GM23338 (cell line): ENCODE results near the gene JPH3. TPM values are rescaled to one million over a fixed set of nuclear protein-coding genes. Genes with fewer than 3 reads are reported as not detected.

Experiments
- CREB1 ChIP-seq: fragments of 250-450 bp; sonication (Bioruptor Pico); IDR thresholded peaks from 2 replicates; pipeline ENCODE4 v1.5.0; 2020; ENCODE audit warnings: low read depth, mild to moderate bottlenecking, moderate library complexity
- JUNB ChIP-seq: IDR thresholded peaks from one replicate; pipeline ENCODE4 v1.6.1; 2016; ENCODE audit warnings: antibody characterized with exemption; ENCODE audit not compliant: unreplicated experiment
- NANOG ChIP-seq: IDR thresholded peaks from 2 replicates; pipeline ENCODE4 v1.6.1; 2016; ENCODE audit warnings: antibody characterized with exemption, borderline replicate concordance
- POLR2AphosphoS5 ChIP-seq: IDR thresholded peaks from 2 replicates; pipeline ENCODE4 v1.6.1; 2016; ENCODE audit warnings: antibody characterized with exemption, low read depth
- STAT1 ChIP-seq: IDR thresholded peaks from one replicate; pipeline ENCODE4 v1.6.1; 2016; ENCODE audit warnings: antibody characterized with exemption; ENCODE audit not compliant: unreplicated experiment
- ZNF462 ChIP-seq: fragments of 250-450 bp; sonication (Bioruptor Pico); IDR thresholded peaks from 2 replicates; pipeline ENCODE4 v1.5.0; 2020; ENCODE audit warnings: mild to moderate bottlenecking, moderate library complexity
- polyA plus RNA-seq: library from polyadenylated mRNA; unstranded; fragments of >200 nt; fragmentation: Nextera tagmentation; extraction: Ambion mirVana; gene quantifications from 2 replicates; pipeline ENCODE4 v1.2.1, GENCODE V29; 2016
- total RNA-seq: library from RNA; depleted of rRNA; stranded (reverse); fragments of >200 nt; shearing (Covaris generic); gene quantifications from 2 replicates; pipeline ENCODE4 v1.2.3, GENCODE V29; 2014
- TF ChIP-seq, protein P1 (sequence below): IDR thresholded peaks from one replicate; pipeline ENCODE4 v1.6.1; 2018; ENCODE audit warnings: antibody characterized with exemption; ENCODE audit not compliant: unreplicated experiment

Gene JPH3
- total and polyA plus RNA-seq, 2 experiments from 2014 or later: 8.4 to 38.3 TPM

DNA sequence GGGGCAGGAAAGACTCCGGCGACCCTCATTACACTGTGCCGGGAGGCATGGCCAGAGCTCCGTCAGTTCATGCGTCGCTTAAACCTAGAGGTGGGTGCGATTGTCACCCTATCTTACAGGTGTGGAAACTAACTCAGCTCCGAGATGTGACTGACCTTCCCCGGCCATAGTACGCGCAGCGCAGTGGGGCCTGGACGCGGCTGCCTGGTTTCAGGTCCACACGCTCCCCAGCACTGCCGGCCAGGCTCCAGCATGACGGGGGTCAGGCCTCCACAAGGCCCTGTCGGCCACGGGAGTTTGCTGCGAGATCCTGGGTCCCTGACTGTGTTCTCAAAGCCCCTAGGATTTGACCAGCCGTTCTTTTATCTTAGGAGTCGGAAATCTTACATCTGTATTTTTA is 34.4 kb downstream of the JPH3 start (continued):
- no peak for TF ChIP-seq ZNF462 (CRISPR knock-in tag)
- TF ChIP-seq CREB1 (CRISPR knock-in tag): no peak
- TF ChIP-seq NANOG: no peak
- no peak for TF ChIP-seq JUNB
- no peak for TF ChIP-seq POLR2AphosphoS5
- TF ChIP-seq, protein P1, sequence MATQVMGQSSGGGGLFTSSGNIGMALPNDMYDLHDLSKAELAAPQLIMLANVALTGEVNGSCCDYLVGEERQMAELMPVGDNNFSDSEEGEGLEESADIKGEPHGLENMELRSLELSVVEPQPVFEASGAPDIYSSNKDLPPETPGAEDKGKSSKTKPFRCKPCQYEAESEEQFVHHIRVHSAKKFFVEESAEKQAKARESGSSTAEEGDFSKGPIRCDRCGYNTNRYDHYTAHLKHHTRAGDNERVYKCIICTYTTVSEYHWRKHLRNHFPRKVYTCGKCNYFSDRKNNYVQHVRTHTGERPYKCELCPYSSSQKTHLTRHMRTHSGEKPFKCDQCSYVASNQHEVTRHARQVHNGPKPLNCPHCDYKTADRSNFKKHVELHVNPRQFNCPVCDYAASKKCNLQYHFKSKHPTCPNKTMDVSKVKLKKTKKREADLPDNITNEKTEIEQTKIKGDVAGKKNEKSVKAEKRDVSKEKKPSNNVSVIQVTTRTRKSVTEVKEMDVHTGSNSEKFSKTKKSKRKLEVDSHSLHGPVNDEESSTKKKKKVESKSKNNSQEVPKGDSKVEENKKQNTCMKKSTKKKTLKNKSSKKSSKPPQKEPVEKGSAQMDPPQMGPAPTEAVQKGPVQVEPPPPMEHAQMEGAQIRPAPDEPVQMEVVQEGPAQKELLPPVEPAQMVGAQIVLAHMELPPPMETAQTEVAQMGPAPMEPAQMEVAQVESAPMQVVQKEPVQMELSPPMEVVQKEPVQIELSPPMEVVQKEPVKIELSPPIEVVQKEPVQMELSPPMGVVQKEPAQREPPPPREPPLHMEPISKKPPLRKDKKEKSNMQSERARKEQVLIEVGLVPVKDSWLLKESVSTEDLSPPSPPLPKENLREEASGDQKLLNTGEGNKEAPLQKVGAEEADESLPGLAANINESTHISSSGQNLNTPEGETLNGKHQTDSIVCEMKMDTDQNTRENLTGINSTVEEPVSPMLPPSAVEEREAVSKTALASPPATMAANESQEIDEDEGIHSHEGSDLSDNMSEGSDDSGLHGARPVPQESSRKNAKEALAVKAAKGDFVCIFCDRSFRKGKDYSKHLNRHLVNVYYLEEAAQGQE: no peak
- TF ChIP-seq STAT1: no peak
